Fibroblast of skin of scalp (primary cell): ENCODE data around the gene IQSEC1.
A peak's percentile ranks its signal among the peaks of the same experiment; 100 is the strongest.

ENCODE experiments used
- DNase-seq: peaks from one replicate; pipeline ENCODE4 v3.0.0-alpha.2; 2013

IQSEC1 gene

DNA sequence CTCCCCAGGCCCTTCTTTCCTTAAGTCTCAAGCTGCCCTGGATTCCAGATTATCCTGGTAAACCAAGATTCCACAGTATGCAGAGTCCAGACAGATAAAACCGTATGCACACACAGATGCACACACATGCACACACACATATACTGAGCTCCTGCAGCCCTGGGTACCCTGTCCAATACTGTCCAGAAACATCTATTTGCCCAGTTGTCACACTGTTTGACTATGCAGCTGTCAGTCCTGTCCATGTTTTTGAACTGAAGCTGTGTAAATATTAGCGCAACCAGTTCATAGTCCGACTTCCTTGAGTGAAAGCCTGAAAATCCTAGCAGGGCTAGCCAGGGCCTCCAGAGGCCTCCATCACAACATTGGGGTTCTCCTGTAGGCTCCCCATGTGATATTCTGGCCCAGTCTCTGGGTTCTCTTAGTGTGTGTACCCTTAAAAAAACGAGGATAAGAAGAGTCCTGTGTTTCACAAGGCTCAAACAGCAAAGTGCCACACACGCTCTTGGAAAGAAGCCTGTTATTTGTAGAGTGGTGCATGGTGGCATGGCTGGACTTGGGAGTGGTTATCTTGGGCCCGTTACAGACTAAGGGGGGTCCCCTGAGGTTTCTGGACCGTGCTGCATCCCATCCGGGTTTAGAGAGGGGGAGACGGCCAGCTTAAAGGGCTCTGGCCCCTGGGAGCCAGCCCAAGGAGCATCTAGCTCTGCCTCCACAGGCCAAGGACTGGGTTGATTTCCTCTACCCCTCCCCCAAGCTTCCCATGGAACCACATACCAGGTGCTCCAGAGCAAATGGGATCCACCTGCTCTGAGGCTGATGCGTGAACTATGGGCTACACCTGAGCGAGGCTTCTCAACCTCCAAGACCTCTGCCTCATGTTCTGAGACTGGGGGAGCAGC, 108.3 kb downstream of the IQSEC1 start:
- no peak for DNase-seq

GRCh38 chr3:12963922-12964701, 109.1 kb downstream of the IQSEC1 start:
- no peak for DNase-seq

- DNase-seq: no peak
Observed at GRCh38 chr3:12963231-12963896, 109.9 kb downstream of the IQSEC1 start.

GRCh38 chr3:12962292-12962691, 110.9 kb downstream of the IQSEC1 start:
- no peak for DNase-seq

DNA sequence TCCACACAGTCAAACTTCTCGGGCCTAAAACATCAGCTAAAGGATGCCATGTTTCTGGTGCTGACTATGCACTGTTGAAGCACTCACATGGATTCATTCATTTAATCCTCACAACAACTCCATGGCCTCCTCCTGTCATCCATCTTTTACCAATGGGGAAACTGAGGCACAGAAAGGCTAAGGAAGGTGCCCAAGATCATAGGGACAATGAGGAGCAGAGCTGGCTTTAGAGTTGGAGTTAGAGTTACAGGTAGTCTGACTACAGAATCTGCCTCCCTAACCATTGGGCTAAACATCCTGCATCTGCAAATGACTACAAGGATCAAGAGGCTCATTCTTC, 111.6 kb downstream of the IQSEC1 start:
- no peak for DNase-seq

DNA sequence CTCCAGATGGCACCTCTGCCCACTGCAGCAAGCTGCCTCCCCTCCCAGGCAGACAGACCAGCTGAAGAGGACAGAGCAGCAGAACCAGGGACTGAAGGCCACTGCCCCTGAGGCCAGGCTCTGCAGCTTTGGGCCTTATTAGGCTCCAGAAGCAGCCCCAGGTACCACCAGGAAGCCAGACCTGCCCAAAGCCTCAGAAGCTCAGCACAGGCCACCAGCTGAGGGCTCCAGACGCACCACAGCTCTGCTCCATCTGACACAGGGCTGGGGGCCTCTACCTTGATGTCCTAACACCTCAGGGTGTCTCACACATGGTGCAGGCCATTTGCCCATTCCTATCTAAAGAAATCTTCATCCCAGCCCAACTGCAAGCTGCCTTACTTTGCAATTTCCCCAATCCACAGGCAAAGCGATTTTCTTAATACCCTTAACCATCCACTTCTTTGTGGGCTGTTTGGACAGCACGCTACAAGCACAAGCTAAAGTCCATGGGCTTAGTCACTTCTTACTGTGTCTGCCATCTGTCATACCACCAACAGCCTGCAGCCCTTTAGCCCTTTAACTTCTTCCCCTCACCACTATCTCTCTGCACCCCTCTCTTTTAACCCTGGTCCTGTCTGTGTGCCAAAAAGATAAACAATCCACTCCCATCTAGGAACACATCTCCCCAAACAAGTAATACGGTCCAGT, 112.1 kb downstream of the IQSEC1 start:
- no peak for DNase-seq

GRCh38 chr3:12960497-12960896, 112.7 kb downstream of the IQSEC1 start:
- DNase-seq: no peak

DNA sequence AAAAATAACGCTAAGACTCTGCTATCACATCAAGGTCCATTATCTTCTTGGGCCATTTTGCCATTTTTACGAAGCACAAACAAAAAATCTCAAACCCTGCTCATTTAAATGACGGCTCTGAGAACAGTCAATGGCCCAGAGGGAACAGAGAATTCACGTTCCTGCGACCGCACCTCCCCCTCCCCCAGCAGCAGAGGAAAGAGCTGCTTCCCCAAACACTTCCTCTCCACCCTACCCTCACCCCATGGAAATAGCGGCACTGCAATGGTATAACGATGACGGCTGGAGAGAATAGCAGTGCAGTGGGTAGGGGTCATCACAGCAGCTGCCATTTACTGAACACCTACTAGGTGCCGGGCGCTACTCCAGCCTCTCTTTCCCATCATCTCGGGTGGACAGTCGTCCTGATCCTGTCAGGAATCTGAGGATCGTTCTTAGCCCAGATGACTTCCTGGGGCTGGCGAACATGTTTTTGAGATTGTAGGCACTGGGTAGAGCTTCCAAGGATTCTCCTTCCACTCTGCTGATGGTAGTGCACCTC, 113.3 kb downstream of the IQSEC1 start:
- no peak for DNase-seq

- DNase-seq: no peak
Observed at GRCh38 chr3:12959410-12959809, 113.8 kb downstream of the IQSEC1 start.

GRCh38 chr3:12957824-12958792, 115.1 kb downstream of the IQSEC1 start:
- no peak for DNase-seq

DNA sequence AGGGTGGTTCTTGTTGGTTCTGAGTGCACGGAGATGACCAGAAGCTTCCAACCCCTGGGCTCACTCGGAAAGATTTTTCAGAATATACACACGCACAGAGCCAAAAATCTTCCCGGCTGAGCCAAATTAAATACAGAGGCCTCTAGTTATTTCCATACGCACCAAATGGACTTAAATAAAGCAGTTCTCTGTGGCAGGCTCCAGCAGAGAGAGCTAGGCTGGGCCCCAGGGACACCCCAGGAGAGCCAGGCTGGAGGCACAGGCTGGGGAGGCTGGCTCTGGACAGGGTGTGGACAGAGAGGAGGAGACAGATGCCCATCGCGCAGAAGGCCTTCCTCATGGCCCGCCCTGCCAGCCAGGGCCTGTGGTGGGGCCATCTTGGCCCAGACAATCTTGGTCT, 115.9 kb downstream of the IQSEC1 start:
- DNase-seq: no peak

GRCh38 chr3:12956316-12956660, 116.9 kb downstream of the IQSEC1 start:
- no peak for DNase-seq

GRCh38 chr3:12955651-12956315, 117.4 kb downstream of the IQSEC1 start:
- DNase-seq: no peak

DNA sequence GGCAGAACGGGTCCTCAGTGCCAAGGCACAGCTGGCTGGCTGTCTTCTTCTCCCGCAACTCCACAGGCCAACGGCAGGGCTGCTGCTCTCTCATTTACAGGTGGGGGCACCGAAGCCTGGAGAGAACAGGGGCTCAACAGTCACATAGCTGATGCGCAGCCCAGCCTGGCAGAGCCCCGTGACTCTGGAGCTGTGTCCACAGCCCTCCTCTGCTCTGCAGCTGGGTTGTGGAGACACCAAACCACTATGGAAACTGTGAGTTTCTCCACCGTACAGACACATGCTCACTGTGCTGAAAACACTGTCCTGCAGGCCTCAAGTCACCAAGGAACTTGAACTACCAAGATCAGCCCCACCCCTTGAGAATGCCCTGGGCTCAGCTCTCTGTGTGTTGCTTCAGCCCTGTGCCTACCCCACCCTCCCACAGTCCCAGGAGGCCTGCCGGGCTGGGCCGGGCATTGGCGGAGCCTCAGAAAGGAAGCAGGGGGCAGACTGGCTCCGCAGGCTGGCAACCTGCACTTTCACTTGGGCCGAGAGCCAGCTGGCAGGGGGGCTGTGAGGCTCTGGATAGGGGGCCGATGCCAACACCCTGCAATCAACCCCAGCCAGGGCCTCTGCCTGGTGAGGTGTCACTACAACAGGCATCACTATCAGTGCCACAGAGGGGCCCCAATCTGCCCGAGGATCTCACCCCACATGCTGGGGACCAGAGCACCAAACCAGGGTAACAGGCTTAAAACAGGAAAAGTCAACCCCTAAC, 118.2 kb downstream of the IQSEC1 start:
- peak; percentile 49 for DNase-seq

DNA sequence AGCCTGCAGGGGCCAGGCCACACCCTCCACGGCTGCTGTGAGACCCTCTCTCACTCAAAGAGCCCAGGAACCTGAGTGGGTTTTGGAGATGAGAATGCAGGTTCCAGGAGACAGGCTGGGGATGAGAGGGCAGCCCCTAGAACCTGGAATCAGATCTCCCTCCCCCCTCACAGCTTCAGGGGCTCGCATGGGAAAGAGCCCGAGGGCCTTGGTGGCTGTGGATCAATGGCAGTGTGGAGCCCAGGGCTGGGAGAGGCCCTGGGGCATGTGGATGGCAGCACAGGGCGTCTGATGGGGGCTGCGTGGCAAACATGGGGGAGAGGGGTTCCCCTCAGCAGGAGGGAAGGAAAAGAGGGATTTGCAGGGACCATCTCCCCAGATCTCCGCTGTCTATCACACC, 119.0 kb downstream of the IQSEC1 start:
- DNase-seq: no peak

GRCh38 chr3:12953201-12953995, 119.8 kb downstream of the IQSEC1 start:
- no peak for DNase-seq

GRCh38 chr3:12952343-12953200, 120.7 kb downstream of the IQSEC1 start:
- DNase-seq: no peak
